Activated naive CD4-positive, alpha-beta T cell (primary cell): ENCODE results near the gene SNX11.

ENCODE experiments used
- DNase-seq, 4 experiments: peaks; one replicate each; lab custom pipeline; 2025; lab: John Stamatoyannopoulos, UW

The SNX11 gene

DNA sequence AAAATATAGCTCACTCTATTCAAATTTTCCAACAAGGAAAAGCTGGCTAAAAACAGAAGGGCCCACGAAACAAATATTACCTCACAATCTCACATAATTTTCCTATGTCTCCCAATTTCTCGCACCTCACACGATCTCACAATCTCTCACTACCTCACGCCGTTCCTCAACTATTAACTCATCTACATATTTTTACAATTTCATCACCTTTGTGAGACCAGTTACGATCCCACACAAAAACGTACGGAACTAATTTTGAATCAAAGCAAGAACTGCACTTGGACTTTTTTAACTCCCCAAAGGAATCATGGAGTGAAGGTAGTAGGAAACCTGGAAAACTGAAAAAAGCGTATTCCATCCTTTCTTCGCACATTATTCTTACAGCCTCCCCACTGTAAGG lies 7.4 kb upstream of the SNX11 start:
- no peak for DNase-seq

DNA sequence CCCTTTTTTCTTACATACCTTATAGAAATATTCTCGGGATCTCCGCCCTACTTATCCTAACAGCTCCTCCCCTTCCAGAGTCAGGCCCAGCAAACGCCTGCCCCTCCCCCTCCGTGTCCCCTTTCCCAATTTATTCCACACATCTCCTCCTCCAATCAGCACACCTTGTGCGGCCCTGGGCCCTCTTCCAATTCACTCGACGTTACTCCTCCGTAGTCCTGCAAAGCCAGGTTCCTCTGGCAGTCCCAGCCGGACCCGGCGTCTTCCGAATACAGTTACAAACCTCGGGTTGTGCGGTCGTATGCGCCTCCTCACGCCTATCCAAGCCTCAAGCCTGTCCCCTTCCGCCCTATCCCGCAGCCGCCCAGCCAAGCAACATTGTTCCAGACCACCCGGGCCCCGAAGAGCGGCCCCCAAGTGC lies 7.0 kb upstream of the SNX11 start:
- no peak for DNase-seq

DNA sequence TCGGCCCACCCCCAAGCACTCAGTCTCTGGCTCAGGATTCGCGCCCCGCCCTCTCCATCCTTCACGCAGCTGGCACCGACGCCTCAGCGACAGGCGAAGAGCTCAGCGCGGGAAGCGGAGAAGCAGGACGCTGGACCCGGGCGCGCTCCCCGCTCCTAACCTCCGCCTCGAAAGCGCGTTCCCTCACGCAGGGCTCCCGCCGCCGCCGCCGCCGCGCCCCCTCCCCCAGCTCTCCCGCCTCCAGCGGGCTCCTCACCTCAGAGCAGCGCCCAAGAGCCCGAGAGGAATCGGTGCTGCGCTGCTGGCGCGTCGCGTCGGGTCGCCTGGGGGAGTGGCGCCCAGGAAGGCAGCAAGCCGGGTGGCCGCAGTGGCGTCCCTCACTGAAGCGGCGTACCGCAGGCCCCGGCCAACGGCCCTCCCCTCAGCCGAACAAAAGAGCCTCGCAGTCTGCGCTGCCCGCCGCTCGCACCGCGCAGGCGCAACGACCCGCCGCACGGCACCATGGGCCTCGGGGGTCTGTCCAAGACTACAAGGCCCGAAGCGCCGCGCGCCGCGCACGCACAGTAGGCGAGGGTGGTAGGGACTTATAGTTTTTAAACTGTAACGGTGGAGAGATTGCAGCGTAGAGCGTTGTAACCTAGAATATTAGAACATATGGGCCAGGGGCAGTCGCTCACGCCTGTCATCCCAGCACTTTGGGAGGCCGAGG lies 6.4 kb upstream of the SNX11 start, which contains the start of gene CBX1:
CBX1 (minus strand) TSS at position 467 of the 709 bp plus-strand sequence. CDS start 24,474 bp downstream, outside the sequence.
- DNase-seq: peak; percentile 77 to 94 (median 86)

DNA sequence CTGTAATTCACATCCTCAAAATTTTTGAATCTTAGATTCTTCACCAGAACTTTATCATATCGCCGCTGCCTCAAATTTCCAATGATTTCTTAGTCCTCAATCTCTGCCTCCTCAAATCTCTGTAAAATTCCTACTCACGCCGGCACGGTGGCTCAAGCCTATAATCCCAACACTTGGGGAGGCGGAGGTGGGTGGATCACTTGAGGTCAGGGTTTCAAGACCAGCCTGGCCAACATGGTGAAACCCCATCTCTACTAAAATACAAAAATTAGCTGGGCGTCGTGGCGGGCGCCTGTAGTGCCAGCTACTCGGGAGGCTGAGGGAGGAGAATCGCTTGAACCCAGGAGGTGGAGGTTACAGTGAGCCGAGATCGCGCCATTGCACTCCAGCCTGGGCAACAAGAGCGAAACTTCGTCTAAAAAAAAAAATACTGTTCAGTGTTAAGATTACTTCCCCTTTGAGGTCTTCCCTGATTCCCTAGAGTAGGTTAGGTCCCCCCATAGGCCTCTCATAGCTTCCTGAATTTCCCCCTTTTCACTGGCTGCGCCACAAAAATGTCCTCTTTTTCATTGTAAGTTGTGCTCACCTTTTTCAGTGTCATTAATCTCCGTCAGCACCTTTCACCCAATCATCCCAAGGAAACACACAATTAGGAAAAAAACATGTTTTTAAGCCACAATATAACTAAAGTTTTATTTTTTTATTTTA lies 5.4 kb upstream of the SNX11 start:
- DNase-seq: no peak

DNA sequence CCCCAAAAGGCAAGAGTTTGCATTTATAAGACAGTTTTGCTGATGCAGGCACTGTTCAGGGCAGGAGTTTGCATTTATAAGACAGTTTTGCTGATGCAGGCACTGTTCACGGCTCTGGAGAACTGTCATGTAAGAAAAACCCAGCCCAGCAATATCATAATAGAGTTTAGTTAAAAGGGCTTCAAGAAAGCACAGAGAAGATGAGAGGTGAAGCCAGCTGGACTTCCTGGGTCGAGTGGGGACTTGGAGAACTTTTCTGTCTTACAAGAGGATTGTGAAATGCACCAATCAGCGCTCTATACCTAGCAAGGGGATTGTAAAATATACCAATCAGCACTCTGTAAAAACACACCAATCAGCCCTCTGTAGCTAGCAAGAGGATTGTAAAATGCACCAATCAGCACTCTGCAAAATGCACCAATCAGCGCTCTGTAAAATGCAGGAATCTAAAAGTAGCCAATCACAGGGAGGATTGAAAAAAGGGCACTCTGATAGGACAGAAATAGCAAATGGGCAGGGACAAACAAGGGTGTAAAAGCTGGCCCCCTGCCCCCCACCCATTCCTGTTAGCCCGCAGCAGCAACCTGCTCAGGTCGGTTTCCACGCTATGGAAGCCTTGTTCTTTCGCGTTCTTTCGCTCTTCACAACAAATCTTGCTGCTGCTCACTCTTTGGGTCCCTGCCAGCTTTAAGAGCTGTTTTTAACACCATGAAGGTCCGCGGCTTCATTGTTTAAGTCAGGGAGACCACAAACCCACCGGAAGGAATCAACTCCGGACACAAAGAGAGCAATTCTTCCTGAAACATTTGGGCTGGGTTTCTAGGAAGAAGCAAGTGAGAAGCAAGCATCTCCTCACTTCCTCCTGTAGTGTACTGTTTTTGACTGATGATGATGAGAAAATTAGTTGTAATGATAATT lies 4.5 kb upstream of the SNX11 start:
- DNase-seq: peak in 1 of 4 experiments; percentile 4

DNA sequence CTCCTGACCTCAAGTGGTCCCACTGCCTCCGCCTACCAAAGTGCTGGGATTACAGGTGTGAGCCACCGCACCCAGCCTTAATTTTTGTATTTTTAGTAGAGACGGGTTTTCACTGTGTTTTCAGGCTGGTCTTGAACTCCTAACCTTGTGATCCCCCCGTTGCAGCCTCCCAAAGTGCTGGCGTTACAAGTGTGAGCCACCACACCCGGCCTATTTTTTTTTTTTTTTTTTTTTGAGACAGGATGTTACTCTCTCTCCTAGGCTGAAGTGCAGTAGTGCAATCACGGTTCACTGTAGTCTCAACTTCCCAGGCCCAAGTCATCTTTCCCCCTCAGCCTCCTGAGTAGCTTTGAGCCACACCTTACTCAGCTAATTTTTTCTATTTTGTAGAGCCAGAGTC lies 3.1 kb upstream of the SNX11 start:
- no peak for DNase-seq

DNA sequence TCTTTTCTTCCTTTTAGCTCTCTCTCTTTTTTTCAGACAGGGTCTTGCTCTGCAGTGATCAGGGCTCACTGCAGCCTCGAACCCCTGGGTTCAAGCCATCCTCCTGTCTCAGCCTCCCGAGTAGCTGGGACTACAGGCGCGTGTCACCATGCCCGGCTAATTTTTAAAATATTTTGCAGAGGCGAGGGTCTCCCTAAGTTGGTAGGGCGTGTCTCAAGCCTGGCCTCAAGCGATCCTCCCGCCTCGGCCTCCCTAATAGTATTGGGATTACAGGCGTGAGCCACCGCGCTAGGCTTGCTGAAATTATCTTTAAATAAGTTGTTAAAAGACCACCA lies 797 bp upstream of the SNX11 start:
- no peak for DNase-seq

DNA sequence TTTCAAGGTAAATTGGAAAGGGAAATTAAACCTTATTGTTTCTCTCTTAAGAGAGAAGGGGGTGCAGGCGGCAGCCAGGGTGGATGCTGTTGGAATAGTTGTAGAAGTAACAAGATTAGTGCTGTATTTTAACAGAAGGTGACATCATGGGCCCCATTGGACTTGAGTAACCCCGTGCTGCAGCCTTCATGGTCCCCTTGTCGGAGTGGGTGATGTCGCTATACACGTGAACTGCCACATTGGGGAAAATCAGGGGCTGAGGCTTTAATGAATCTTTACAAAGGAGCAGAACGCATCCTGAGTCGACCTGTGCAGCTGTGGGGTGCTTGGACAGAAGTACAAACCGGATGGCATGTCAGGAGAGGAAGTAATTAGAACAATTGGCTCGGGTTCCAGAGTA lies 3.2 kb downstream of the SNX11 start:
- no peak for DNase-seq

DNA sequence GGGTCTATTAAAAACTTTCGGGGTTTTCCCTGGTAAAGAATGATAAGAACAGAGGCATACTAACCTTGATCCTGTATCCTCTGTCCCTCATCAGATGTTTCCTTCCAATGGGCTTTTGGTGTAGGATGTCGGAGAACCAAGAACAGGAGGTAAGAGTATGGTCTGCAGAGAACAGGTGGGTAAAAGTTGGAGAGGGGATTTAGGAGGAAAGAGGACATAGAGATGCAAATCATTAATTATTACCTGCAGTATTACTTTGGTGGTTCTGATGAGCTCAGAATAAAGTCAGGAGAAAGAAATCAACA lies 4.3 kb downstream of the SNX11 start:
- no peak for DNase-seq

DNA sequence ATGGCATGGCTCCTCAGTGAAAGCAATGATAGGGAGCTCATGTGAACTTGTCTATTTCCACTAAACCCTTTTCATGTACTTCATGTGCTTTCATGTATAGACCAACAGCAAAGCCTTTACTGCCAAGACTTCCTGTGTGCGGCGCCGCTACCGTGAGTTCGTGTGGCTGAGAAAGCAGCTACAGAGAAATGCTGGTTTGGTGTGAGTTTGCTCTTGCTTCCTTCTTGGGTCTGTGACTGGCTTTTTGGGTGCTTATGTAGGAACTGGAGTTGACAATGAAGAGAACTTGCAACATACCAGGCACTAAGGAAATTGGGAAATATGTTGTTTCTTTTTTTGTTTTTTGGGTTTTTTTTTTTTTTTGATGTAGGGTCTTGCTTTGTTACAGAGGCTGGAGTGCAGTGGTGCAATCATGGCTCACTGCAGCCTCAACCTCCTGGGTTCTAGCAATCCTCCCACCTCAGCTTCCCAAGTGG lies 5.7 kb downstream of the SNX11 start:
- peak in 2 of 4 experiments; percentile 35 to 48 for DNase-seq

DNA sequence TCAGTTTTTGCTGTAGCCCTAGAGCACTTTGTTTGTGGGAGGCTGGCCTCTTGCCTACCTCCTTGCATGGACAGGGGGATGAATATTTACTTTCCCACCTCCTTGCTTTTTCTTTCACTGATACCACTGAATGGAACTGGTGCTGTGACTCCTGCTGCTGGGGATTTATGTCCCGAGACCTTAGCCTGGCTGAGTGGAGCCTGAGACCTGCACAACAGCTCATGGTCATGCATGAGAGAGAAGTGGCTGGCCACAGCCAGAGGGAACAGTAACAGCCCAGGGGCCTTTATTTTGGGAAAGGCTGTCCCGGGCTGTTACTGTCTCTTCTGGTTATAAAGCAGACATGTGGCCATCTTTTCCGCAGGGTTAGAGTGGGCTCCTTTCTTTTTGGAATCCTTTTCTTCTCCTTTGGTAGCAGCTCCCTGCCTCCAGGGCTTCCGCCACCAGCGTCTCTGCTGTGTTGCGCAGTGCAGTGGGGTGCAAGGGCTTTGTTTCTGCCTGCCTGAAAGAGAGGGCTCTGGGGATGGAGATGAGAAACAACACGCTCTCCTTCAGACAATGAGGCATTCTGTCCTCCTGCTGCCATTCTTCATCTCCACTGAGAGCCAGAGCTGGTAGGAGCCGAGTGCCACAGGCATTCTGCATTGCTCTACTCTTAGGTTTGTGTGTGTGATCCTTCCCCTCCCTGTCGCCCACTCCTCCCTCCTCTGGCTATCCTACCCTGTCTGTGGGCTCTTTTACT lies 14.5 kb downstream of the SNX11 start:
- no peak for DNase-seq

DNA sequence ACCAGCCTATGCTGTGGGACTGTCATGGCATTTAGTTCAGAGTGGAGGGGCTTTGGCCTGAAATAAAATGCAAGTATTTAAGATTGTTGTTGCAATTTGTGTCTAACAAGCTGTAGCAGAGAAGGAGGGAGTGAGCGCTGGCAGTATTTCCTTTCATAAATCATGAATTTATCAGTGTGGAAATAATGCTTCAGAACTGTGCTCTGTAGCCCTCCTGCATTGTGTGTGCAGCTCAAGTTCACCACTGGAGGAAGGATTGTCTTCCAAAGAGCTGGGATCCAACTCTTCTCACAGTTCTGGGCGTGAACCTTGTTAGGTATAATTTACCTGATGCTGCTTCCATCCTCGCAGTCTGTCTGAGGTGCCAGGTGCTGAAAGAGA lies 15.1 kb downstream of the SNX11 start:
- DNase-seq: no peak

DNA sequence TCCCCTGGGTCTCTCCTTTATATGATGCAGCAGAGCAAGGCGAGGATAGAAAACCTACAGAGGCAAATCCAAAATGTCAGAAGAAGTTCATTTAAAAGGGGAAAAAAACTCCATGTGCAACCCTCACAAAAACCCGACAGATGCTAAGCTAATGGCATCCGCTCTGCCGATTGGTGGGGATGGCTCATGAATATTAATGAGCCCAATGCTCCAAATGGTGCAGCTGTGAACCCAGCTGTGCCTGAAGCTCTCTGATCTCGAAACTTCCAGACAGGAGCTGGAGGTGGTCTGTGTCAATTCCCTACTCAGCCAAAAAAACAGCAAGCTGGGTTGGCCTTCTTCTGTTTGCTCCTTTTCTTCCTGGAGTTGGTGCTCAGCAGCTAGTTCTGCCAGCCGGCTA lies 15.5 kb downstream of the SNX11 start:
- DNase-seq: no peak

DNA sequence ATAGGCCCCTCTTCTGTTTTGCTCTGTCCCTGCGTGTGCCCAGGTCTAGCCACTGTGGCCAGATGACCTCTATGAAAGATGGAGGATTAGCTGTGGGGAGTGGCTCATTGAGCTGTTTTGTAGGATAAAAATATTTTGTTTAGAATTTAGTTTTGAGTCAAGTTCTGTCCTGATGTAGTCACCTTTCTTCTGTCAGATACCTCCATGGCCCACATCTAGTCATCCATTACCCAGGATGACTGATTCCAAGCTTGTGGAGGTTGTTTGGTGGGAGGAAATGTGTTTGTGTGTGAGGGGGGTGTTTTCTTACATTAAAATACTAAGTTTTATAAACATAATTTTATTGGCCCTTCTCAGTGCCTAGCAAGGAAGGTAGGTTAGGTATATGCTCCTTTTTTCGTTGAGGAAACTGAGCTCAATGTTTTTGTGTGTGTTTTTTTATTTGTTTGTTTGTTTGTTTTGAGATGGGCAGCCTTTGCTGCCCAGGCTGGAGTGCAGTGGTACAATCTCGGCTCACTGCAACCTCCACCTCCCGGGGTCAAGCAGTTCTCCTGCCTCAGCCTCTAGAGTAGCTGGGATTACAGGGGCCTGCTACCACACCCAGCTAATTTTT lies 16.3 kb downstream of the SNX11 start:
- no peak for DNase-seq

DNA sequence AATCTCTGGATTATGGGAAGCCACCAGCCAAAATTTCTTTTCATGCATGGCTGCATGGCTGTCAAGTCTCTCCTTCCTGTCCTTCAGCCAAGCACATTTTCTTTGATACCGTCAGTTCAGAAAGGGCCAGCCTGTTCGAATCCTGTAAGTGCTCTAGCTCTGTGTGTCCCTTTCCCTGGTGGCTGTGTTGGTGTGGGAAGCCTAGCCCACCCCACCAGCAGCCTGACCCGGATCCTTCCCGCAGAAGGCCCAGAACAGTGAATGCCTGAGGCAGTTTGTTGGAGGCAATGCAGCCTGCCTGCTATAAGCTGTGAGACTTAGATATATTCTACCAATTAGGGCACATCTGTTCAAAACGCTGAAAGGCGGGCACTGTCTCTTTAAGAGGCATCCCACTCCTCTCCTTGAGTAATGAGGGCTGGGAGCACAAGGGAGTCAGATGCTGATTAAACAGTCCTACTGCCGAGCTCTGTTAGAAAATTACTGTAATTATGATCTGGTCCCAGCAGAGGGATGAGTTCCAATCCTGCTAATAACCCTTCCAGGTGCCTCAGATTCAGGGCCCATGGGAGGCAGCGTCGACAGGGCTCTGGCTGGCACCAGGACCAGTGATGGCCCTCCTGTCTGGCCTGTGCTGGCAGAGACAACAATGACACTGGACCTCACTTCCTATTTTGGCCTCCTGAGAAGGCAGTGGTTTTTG lies 18.4 kb downstream of the SNX11 start:
- no peak for DNase-seq

DNA sequence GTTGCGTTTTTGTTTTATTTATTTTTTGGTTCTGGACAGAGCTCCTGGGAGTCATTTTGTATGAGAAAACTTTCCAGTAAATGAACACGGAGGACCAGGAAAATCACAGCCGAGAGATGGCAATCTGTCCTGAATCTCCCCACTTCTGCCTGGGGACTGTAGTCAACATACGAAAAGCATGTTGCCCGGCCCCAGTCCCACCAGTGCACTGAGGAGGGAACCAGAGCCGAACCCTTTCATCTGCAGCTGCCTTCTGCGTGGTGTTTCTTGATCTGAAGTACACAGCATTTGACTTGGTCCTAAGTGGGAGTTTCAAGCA lies 18.9 kb downstream of the SNX11 start:
- DNase-seq: no peak

DNA sequence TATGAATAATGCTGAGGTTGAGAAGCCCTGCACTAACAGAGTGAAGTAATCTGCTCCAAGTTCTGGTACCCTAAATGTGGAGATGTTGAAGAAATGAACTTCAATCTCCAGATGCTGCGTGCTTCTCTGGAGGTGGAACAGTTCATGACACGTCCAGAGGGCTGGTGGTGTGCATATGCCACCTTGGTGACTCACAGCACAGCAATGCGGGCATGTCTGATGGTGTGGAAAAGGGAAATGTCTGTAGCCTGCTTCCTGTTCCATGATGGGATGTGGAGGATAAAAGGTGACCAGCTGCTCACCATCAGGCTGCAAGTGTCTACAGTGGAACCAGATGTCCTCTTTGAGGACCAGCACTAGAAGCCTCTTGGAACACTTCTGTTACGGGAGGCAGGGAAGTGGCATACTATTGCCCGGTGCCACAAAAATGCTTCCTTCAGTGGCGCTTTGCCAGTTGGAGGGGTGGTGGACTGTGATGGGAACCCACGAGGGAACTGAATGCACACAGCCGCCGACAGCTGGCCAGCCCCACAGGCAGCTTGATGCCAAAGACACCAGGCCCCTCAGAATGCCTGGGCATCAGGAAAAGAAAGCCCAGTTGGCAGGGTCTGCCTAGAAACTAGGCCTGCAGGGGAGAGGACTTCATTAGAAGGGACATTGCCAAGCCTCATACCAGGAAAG lies 19.9 kb downstream of the SNX11 start:
- DNase-seq: no peak

DNA sequence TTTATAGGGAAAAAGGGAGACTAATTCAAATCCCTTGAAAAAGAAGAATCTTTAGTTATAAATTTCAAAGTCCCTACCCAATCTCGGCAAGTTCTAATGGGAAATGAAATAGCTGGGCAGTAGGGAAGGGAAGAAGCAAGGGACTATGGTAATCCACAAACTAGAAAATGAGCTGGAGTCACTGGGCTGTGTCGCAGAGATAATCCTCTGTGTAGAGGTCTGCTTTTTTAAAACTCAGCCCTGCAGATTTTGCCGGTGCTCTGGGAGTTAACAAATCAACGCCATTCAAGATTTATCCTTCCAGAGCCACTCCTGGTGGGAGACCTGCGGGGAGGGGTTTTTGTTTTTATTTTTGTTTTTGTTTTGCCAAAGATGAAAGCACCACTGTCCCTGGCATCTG lies 20.8 kb downstream of the SNX11 start:
- no peak for DNase-seq

DNA sequence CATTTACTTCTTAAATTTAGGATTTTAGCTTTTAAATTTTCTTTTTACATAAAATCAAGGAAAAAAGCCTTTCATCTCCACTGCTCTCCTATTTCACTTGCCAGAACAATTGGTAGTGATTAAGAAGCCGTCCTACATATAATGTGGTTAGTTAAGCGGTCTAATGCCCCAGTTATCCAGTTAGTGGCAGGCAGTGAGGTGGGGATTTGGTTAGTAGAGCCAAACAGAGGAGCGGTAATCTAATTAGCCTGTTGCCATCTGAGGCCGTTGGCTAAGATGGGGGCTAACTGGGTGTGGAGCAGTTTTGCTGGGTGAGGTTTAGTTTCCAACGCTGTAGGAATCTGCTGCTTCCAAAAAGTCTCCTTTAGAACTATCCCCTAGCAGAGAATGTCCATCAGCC lies 22.4 kb downstream of the SNX11 start:
- no peak for DNase-seq

DNA sequence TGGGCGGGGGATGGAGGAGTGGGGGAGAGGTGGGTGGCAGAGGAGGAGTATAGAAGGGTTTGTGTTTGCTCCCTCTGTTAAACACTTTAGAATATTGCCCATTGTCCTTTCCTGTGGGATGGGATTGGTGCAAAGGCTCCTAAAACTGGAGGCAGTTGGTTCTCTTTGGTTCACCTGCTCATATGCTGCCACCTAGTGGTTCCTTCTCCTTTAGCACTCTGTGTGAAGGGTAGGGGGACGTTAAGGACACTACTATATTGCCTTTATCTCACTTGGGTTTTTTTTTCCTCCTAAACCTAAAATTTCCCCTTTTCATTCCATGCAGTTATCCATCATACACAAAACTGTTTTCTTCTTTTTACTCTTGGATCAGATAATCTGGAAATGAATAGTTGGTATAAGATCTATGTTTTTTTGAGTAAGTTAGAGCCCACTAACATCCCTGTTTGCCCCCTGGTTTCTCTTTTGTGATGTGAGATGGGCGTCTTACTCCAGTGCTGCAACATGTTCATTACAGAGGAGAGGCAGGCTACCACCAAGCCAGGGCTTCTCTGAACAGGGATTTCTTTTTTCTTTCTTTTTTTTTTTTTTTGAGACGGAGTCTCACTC lies 23.8 kb downstream of the SNX11 start:
- peak in 1 of 4 experiments; percentile 4 for DNase-seq
